ENCODE data around the gene COL19A1.

The COL19A1 gene

DNA sequence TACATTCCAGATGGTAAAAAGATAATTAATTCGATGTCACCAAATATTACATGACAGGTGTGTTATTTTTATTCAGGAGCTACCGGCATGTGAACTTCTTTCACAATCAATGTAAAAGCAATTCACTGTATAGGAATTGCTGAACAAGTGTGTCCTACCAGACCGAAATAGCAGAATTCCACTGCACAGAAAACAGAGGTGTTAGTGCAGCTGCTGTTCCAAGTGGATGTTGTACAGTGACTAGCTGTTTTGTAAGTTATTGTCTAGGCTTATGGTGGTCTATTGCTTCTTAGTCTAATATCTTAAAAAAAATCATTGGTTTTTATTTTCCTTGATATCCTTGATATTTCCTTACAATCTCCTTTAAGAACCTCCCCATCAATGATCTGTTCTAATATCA lies 107.4 kb downstream of the COL19A1 start:
- in situ Hi-C loops (cut with HindIII; ENCODE audit: low pct_ligation_motif_present, low sequenced_read_pairs) = no loop called here
- no peaks in the 10 kb centered on the region for H3K36me3 ChIP-seq (replicated peaks)
- no peak for TF ChIP-seq CTCF (IDR thresholded peaks at IDR 0.05; ENCODE audit: low read depth, low read length, missing control alignments)
- no peaks in the 10 kb centered on the region for H3K27me3 ChIP-seq (replicated peaks)
- H3K27ac ChIP-seq = no peak overlapping the region
- no peak for DNase-seq
- no peak overlapping the region for H3K4me3 ChIP-seq (ENCODE audit: low read depth, low read length)

GRCh38 chr6:69974193-69974592 lies 107.8 kb downstream of the COL19A1 start:
- H3K36me3 ChIP-seq (replicated peaks) = no peaks in the 10 kb centered on the region
- in situ Hi-C loops (cut with HindIII; ENCODE audit: low pct_ligation_motif_present, low sequenced_read_pairs) = no loop called here
- DNase-seq = peak; percentile 69
- no peaks in the 10 kb centered on the region for H3K27me3 ChIP-seq (replicated peaks)
- no peak overlapping the region for H3K27ac ChIP-seq
- no peak overlapping the region for H3K4me3 ChIP-seq (ENCODE audit: low read depth, low read length)
- TF ChIP-seq CTCF (IDR thresholded peaks at IDR 0.05; ENCODE audit: low read depth, low read length, missing control alignments) = no peak

DNA sequence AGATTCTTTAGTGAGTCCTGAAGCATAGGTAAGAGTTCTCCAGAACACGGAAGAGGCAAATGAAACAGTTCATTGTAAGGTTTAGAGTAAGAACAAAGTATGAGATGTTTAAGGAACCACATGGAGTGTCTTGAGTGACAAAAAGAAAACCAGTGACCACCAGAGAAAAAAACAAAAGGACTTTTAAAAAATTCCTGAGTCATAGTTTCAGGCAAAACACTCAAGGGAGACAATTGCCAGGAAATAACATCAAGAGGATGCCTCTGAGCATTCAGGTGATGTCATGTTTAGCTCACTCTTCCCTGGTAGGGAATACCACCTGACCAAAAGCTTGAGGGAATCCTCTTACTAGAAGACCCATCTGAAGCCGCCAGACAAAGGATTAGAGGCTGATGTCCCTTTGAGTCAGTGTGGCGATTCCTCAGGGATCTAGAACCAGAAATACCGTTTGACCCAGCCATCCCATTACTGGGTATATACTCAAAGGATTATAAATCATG lies 110.3 kb downstream of the COL19A1 start:
- no peak for TF ChIP-seq CTCF (IDR thresholded peaks at IDR 0.05; ENCODE audit: low read depth, low read length, missing control alignments)
- no peak overlapping the region for H3K27ac ChIP-seq
- H3K27me3 ChIP-seq (replicated peaks) = no peaks in the 10 kb centered on the region
- no peaks in the 10 kb centered on the region for H3K36me3 ChIP-seq (replicated peaks)
- no peak for DNase-seq
- no peak overlapping the region for H3K4me3 ChIP-seq (ENCODE audit: low read depth, low read length)
- in situ Hi-C loops (cut with HindIII; ENCODE audit: low pct_ligation_motif_present, low sequenced_read_pairs) = no loop called here

GRCh38 chr6:69980624-69981023 lies 114.3 kb downstream of the COL19A1 start:
- in situ Hi-C loops (cut with HindIII; ENCODE audit: low pct_ligation_motif_present, low sequenced_read_pairs) = no loop called here
- H3K36me3 ChIP-seq (replicated peaks) = no peaks in the 10 kb centered on the region
- no peak overlapping the region for H3K4me3 ChIP-seq (ENCODE audit: low read depth, low read length)
- no peak overlapping the region for H3K27ac ChIP-seq
- H3K27me3 ChIP-seq (replicated peaks) = no peaks in the 10 kb centered on the region
- no peak for DNase-seq
- no peak for TF ChIP-seq CTCF (IDR thresholded peaks at IDR 0.05; ENCODE audit: low read depth, low read length, missing control alignments)

- Histone ChIP-seq H3K36me3 (replicated peaks) (no peaks in the 10 kb centered on the region), H3K4me3 (ENCODE audit: low read depth, low read length) (no peak overlapping the region), H3K27me3 (replicated peaks) (no peaks in the 10 kb centered on the region), H3K27ac (no peak overlapping the region)
- TF ChIP-seq CTCF (IDR thresholded peaks at IDR 0.05; ENCODE audit: low read depth, low read length, missing control alignments) = no peak
- in situ Hi-C loops (cut with HindIII; ENCODE audit: low pct_ligation_motif_present, low sequenced_read_pairs) = no loop called here
- DNase-seq = no peak
Measured at GRCh38 chr6:69984506-69984905, 118.2 kb downstream of the COL19A1 start.

DNA sequence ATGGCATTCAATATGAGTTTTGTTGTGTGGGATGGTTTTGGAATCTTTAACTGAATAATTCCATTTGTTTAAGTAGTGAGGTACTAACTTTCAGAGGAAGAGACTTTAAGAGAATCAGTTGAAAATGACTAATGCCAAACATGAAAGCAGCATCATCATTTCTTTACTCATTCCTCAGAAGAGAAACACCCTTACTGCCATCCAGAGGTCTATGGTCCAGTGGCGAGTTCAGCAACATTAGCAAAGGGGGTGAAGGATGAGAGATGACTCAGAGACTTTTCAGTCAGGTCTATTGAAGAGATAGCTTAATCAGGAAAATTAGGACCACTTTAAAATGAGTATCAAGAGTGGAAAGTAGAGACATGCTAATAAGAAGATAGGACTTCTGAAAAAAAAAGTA lies 118.8 kb downstream of the COL19A1 start:
- DNase-seq = no peak
- no peak overlapping the region for H3K4me3 ChIP-seq (ENCODE audit: low read depth, low read length)
- no peak for TF ChIP-seq CTCF (IDR thresholded peaks at IDR 0.05; ENCODE audit: low read depth, low read length, missing control alignments)
- in situ Hi-C loops (cut with HindIII; ENCODE audit: low pct_ligation_motif_present, low sequenced_read_pairs) = no loop called here
- no peaks in the 10 kb centered on the region for H3K27me3 ChIP-seq (replicated peaks)
- no peak overlapping the region for H3K27ac ChIP-seq
- no peaks in the 10 kb centered on the region for H3K36me3 ChIP-seq (replicated peaks)

Measured in brain microvascular endothelial cell (primary cell).